Ureter (tissue), 1 donor: ENCODE measurements around the gene CUX1. TPM values are rescaled to one million over a fixed set of nuclear protein-coding genes. Genes with fewer than 3 reads are reported as not detected.
"Not testable (repeated sequence)": the region's sequence is repeated elsewhere in the genome, so short reads cannot be mapped to it uniquely, and the experiment has no call there.

ENCODE experiments used
- DNase-seq: peaks from one replicate; pipeline ENCODE4 v3.0.0-alpha.2; 2020; ENCODE audit warnings: low spot score
- total RNA-seq: library from RNA; stranded (reverse); gene quantifications from one replicate; pipeline ENCODE4 v1.2.4, GENCODE V29; 2023
- donor health status: DM: yes; HTN: yes; CAD: no.

CUX1 gene
- total RNA-seq, 1 donor from 2014 or later, result 103 TPM

DNA sequence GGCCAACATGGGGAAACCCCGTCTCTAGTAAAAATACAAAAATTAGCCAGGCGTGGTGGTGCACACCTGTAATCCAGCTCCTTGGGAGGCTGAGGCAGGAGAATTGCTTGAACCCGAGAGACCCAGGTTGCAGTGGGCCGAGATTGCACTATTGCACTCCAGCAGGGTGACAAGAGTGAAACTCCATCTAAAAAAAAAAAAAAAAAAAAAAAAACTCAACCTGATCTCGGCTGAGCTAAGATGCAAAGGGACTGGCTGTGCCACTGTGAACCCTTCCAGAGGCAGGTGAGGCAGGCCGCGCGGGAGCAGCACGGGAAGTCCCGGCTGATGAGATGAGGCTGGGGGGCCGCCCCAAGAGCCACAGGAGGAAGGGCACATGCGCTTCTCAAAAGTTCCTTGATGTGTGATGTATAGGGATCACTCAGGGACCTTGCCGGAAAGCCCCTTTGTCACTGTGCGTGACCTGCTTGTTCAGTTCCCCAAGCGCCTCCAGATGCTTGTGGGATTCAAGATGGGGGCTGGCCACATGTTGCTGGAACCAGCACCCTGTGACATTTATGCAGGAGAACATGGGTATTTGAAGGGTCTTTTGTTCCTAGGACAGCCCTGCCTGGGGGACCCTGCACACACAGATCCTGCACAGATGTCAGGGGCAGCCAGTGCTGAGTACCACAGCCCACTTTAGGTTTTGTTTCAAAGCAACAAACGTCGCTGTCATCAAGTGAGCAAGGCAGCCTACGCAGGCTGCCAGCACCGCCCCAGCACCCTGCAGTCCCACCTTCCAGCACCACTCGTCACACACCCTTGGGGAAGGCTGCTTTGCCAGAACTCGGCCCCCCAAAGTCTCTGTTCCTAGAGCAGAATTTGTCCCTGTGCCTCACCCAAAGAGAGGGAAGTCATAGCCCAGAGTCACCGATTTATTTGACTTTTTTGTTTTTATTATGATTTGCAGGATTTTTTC, 394.4 kb downstream of the CUX1 start:
- no peak for DNase-seq

DNA sequence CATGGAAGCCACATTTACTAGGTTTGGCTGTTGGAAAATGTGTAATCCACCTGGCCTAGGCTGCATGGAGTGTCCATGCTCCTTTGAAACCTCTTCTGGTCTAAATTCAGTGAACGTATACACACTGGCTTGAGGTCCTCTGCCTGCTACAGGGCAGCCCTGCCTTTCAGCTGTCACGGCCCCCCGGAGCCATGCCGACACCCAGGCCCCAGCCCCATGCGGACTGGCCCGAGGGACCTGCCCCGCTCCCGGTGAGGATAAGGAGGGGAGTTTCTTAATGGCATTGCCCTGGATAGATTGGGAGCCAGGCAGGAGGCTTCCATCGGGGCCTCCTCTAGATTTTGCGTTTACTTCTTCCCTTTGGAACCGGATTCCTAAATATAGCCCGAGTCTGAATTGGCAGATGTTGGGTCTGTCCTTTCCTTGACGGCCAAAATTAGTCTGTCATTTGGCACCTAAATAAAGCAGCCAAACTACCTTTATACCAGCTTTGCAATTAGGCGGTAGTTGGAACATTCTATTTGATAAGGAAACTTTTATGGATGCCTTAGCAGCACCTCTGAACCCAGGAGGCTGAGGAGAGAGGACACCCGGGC, 397.1 kb downstream of the CUX1 start:
- no peak for DNase-seq

DNA sequence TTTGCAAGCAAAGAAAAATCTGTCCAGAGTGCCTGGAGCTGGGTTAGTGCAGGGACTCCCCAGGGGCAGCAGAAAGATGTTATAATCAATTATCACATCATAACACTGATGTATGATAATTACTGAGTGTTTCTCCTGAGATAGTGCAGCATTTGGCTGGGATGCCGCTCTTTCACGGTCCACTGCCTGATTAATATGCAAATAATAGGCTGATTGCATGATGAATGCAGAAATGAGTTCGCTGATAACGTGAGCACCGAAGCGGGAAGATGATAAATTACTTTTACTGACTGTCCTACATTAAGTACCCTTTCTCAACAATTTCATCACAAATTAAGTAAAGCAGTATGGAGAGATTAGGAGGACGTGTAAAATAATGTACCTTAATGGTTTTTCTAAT, 397.8 kb downstream of the CUX1 start:
- no peak for DNase-seq

- no peak for DNase-seq
These were observed 398.3 kb downstream of the CUX1 start for GRCh38 chr7:102215711-102216110.

DNA sequence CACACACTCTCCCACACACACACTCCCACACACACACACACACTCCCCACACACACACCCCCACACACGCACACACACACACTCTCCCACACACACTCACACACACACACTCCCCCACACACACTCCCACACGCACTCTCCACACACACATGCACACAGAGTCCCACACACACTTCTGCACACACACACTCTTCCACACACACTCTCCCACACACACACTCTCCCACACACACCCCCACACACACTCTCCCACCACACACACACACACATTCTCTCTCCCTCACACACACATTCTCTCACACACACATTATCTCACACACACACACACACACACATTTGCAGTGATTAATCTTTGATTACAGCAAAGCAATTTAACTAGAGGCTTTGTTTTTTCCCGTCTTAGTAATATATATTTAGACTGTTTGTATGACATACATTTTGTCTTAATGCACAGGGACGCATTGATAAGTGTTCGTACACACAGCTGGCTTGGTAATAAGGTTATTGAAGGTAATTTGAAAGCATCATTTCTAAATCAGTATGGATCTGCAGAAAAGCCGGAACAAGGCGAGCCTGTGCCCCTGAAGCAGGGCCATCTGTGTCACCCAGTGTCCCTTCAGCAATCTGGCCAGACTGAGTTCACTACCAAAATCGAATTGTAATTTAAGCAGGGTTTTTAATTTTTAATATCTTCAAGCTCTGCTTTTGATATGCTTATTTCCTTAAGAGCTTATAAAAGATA, 399.3 kb downstream of the CUX1 start:
- no peak for DNase-seq

DNA sequence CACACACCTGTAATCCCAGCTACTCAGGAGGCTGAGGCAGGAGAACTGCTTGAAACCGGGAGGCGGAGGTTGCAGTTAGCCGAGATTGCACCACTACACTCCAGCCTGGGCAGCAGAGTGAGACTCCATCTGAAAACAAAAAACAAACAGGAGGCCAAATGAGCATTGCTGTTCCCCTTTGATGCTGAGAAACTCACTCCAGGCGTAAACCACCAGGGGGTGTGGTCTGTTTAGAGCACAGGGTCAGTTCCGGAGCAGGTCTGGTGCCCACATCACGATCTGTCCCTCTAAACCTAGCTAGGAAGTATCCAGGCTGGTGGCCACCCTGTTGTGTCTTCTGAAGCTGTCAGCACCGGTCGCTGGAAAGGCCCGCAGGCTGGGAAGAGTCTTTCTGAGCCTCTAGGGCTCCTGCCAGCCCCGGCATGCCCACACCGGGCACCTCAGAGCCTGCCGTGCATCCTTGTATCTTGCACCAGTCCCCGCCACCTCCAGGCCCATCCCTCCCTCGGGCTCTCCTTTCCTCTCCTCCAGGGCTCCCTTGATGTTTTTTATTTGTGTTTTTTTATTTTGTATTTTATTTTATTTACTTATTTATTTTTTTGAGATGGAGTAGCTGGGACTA, 402.9 kb downstream of the CUX1 start:
- no peak for DNase-seq

GRCh38 chr7:102220960-102221800, 403.8 kb downstream of the CUX1 start:
- DNase-seq, result no peak

- DNase-seq, result no peak
These were observed 404.5 kb downstream of the CUX1 start for GRCh38 chr7:102221961-102222360.

DNA sequence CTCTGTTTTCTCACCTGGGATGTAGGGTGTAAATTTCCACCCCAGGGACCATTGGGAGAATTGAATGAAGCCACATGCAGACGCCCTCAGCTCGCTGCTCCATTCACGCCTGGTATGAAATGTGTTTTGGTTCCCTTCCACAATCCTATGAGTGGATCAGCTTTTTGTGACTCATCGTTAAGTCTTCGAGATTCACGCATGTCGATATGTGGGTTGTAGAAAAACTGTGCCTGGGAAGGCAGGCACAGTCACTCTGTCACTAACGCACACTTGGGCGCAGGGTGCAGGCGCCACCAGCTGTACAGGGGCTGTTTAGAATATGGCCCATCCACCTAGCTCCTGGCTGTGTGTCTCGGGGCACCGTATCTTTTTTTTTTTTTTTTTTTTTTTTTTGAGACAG, 405.0 kb downstream of the CUX1 start:
- no peak for DNase-seq

DNA sequence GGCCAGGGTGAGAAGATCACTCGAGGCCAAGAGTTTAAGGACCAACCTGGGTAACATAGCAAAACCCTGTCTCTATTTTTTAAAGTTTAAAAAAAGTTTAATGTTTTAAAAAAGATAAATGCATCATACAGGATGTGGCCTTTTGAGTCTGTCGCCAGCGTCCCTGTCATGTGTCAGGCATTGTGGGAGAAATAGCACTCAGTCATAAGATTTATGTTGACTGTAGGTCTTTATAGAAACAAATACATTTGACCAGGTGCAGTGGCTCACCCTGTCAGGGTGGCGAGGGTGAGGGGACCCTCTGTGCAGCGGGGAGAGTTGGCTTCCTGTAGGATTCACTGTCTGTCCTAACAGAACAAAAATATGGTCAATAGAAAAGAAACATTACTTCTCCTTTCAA, 405.8 kb downstream of the CUX1 start:
- DNase-seq, result no peak

DNA sequence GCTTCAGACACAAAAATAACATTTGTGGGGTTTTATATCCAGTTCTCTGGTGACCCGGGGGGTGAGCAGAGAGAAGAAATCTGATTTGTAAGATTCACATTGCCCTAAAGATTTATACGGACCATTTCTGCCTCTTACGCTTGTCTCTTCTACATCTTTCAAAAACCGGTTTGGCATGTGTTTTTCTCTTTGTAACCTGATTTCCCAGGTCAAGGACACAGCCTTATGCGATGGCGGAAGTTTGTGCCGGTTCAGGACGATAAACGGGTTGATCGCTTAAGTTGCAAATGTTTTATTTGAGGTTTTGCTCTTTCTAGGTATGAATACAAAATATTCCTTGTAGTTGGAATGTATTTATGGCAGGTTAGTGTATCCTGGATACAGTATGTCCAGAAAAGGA, 407.6 kb downstream of the CUX1 start:
- DNase-seq, result no peak

DNA sequence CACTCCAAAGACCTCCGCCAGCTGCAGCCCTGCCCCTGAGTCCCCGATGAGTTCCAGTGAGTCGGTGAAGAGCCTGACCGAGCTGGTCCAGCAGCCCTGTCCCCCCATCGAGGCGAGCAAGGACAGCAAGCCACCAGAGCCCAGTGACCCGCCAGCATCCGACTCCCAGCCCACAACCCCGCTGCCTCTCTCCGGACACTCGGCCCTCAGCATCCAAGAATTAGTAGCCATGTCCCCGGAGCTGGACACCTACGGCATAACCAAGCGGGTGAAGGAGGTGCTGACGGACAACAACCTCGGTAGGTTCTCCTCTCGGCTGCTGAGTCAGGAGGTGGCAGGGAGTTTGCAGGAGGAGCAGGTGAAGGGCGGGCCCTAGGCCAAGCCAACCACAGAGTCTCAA, 409.9 kb downstream of the CUX1 start:
- DNase-seq, result no peak

- no peak for DNase-seq
These were observed 411.5 kb downstream of the CUX1 start for GRCh38 chr7:102228935-102229334.

- DNase-seq, result not testable (repeated sequence)
These were observed 412.7 kb downstream of the CUX1 start for GRCh38 chr7:102230162-102230561.

GRCh38 chr7:102230593-102230992, 413.2 kb downstream of the CUX1 start:
- no peak for DNase-seq

DNA sequence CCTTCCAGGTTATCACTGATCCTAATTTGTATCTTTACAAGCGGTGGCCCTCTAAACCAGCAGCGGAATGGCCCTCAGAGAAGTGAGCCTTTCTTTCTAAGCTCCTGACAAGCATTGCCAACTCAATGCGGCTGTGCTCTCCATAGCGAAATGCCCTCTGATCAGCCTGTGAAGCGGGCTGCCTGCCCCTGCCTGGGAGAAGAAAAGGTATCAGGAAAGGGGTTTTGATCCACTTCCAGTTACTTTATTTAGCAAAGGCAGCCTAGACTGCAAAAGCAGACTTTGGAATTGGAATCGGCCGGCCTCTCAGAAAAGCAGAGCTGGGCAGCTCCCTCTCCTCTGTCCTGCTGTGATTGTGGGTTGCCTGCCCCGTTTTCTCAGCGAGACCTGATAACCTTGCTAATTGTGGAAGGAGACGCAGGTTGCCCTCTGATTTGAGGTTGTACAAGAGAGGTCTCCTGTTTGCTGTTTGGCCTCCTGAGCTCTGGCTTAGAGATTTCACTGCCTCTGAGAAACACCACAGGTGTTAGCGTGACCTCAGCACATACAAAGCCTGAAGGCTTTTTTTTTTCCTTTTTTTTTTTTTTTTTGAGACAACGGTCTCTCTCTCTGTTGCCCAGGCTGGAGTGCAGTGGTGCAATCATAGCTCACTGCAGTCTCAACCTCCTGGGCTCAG, 415.3 kb downstream of the CUX1 start:
- no peak for DNase-seq

- no peak for DNase-seq
These were observed 416.7 kb downstream of the CUX1 start for GRCh38 chr7:102234131-102234530.

DNA sequence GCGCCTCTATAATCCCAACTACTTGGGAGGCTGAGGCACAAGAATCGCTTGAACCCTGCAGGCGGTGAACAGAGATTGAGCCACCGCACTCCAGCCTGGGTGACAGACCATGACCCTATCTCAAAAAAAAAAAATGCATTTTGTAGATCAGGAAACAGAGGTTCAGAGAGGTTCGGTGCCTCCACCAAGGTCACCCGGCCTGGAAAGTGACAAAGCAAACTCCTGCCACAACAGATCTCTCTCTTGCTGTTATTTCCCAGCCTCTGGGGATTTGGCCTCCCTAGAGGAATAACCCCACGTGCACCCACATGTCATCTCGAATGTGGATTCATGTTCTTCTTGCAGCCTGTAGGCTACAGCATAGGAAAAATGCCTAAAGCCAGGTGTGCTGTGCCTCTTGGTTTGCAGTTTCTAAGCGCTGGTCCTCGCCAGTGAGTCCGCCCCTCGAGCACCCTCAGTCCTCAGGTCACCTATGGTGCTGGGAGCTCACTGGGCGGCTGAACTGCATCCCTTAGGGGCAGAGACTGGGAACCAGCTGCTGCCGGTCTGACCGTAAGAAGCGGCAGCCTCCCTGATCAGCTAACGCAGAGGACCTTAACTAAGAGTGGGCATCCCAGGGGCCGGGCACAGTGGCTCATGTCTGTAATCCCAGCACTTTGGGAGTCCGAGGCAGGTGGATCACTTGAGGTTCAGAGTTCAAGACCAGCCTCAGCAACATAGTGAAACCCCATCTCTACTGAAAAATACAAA, 417.6 kb downstream of the CUX1 start:
- DNase-seq, result no peak

DNA sequence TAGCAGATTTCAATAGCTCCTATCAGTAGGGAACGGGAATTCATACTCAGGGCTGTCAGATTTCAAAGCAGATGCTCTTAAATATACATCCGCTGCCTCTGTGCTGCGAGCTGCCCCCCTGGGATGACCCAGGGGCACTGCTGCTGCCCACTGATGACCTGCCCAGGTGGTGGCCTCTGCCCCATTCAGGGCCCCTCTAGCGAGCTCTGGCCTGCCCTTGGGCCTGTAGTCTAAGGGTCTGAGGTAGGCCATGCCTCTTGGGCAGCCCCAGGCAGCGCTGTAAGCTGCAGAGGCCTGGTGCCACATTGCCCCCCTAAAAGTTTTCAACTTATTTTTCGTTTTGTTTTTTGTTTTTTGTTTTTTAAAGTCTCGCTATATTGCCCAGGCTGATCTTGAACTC, 418.7 kb downstream of the CUX1 start:
- DNase-seq, result no peak
